HEK293 (cell line): ENCODE data around the gene RHBDD2.

ENCODE experiments used
- EGR2 ChIP-seq: fragments of 450-650 bp; formaldehyde crosslinking; IDR thresholded peaks from 2 replicates; pipeline ENCODE4 v1.5.1; 2016; ENCODE audit warnings: low read depth, missing biosample characterization, missing genetic modification characterization
- MZF1 ChIP-seq: fragments of 450-650 bp; formaldehyde crosslinking; IDR thresholded peaks from 2 replicates; pipeline ENCODE4 v1.5.1; 2017; ENCODE audit warnings: missing biosample characterization, missing genetic modification characterization, borderline replicate concordance
- PRDM10 ChIP-seq: fragments of 450-650 bp; formaldehyde crosslinking; IDR thresholded peaks from 2 replicates; pipeline ENCODE4 v1.5.1; 2016; ENCODE audit warnings: missing biosample characterization, missing genetic modification characterization
- PRDM6 ChIP-seq: fragments of 450-650 bp; formaldehyde crosslinking; IDR thresholded peaks from 2 replicates; pipeline ENCODE4 v1.5.1; 2017; ENCODE audit warnings: missing biosample characterization, missing genetic modification characterization
- TSHZ1 ChIP-seq: fragments of 450-650 bp; formaldehyde crosslinking; IDR thresholded peaks from 2 replicates; pipeline ENCODE4 v1.5.1; 2016; ENCODE audit warnings: missing biosample characterization, missing genetic modification characterization, borderline replicate concordance
- ZBTB10 ChIP-seq: fragments of 450-650 bp; formaldehyde crosslinking; IDR thresholded peaks from 2 replicates; pipeline ENCODE4 v1.5.1; 2016; ENCODE audit warnings: missing biosample characterization, missing genetic modification characterization
- ZBTB7A ChIP-seq: fragments of 450-650 bp; formaldehyde crosslinking; IDR thresholded peaks from 2 replicates; pipeline ENCODE4 v1.5.1; 2016; ENCODE audit warnings: low read depth, missing biosample characterization, missing genetic modification characterization
- ZNF138 ChIP-seq: fragments of 450-650 bp; formaldehyde crosslinking; IDR thresholded peaks from 2 replicates; pipeline ENCODE4 v1.5.1; 2016; ENCODE audit warnings: missing biosample characterization, missing genetic modification characterization, borderline replicate concordance
- ZNF239 ChIP-seq: fragments of 450-650 bp; formaldehyde crosslinking; IDR thresholded peaks from 2 replicates; pipeline ENCODE4 v1.5.1; 2016; ENCODE audit warnings: missing biosample characterization, missing genetic modification characterization
- ZNF335 ChIP-seq: fragments of 450-650 bp; formaldehyde crosslinking; conservative IDR thresholded peaks from 2 replicates; pipeline ENCODE4 v1.5.1; 2016; ENCODE audit warnings: missing biosample characterization, missing genetic modification characterization
- ZNF426 ChIP-seq: fragments of 450-650 bp; formaldehyde crosslinking; IDR thresholded peaks from 2 replicates; pipeline ENCODE4 v1.5.1; 2017; ENCODE audit warnings: missing biosample characterization, missing genetic modification characterization, mild to moderate bottlenecking, inconsistent platforms, moderate library complexity
- ZNF571 ChIP-seq: fragments of 450-650 bp; formaldehyde crosslinking; IDR thresholded peaks from 2 replicates; pipeline ENCODE4 v1.5.0; 2017; ENCODE audit warnings: missing biosample characterization, missing genetic modification characterization
- ZNF621 ChIP-seq: fragments of 450-650 bp; formaldehyde crosslinking; IDR thresholded peaks from 2 replicates; pipeline ENCODE4 v1.5.1; 2017; ENCODE audit warnings: missing biosample characterization, missing genetic modification characterization
- ZNF626 ChIP-seq: fragments of 450-650 bp; sonication (Bioruptor Pico); formaldehyde crosslinking; IDR thresholded peaks from 2 replicates; pipeline ENCODE4 v1.5.1; 2018; ENCODE audit warnings: missing biosample characterization, missing genetic modification characterization, inconsistent platforms
- ZNF645 ChIP-seq: fragments of 450-650 bp; formaldehyde crosslinking; IDR thresholded peaks from 2 replicates; pipeline ENCODE4; 2016; ENCODE audit warnings: missing biosample characterization, missing genetic modification characterization
- ZNF670 ChIP-seq: fragments of 450-650 bp; formaldehyde crosslinking; IDR thresholded peaks from 2 replicates; pipeline ENCODE4 v1.5.1; 2016; ENCODE audit warnings: missing biosample characterization, missing genetic modification characterization, low read depth
- ZNF777 ChIP-seq: fragments of 450-650 bp; formaldehyde crosslinking; IDR thresholded peaks from 2 replicates; pipeline ENCODE4 v1.5.1; 2017; ENCODE audit warnings: missing biosample characterization, missing genetic modification characterization, borderline replicate concordance

Gene RHBDD2

GRCh38 chr7:75914655-75915415, 36.0 kb downstream of the RHBDD2 start, which contains the start of gene POR (continued):
- TF ChIP-seq ZNF621: no peak
- TF ChIP-seq ZNF426 (tag by site-specific recombination): no peak
- TF ChIP-seq ZNF670: no peak
- TF ChIP-seq TSHZ1 (tag by site-specific recombination): no peak
- no peak for TF ChIP-seq MZF1 (tag by site-specific recombination)
- TF ChIP-seq ZNF138 (tag by site-specific recombination): no peak
- peak; percentile 53 for TF ChIP-seq EGR2 (tag by site-specific recombination)
- no peak for TF ChIP-seq ZNF626 (tag by site-specific recombination)
- TF ChIP-seq ZNF645 (tag by site-specific recombination): no peak
- no peak for TF ChIP-seq ZNF777 (tag by site-specific recombination)
- no peak for TF ChIP-seq PRDM6 (tag by site-specific recombination)
- TF ChIP-seq ZBTB7A (tag by site-specific recombination): no peak; the same call in 1 of the 2 replicates
- TF ChIP-seq PRDM10 (tag by site-specific recombination): peak; percentile 99
- TF ChIP-seq ZNF571 (tag by site-specific recombination): no peak
- peak; percentile 86 for TF ChIP-seq ZNF335
- TF ChIP-seq ZNF239: no peak
- peak; percentile 39; the same call in 1 of the 2 replicates for TF ChIP-seq ZBTB10
